Retinal pigment epithelial cell (primary cell): ENCODE data around the gene SNTN.
"Not testable (repeated sequence)": the region's sequence is repeated elsewhere in the genome, so short reads cannot be mapped to it uniquely, and the experiment has no call there.

ENCODE experiments used
- DNase-seq: peaks from one replicate; pipeline ENCODE4 v3.0.0-alpha.2; 2010; ENCODE audit warnings: low read depth
- H3K4me3 ChIP-seq: 2 replicates; pipeline ENCODE4 v1.5.1; 2011; ENCODE audit warnings: mild to moderate bottlenecking, low read length, control low read depth, moderate library complexity
- CTCF ChIP-seq: conservative IDR thresholded peaks from 2 replicates; pipeline ENCODE4 v1.5.1; 2011; ENCODE audit warnings: low read depth, low read length, control low read depth, inconsistent platforms

Gene SNTN

DNA sequence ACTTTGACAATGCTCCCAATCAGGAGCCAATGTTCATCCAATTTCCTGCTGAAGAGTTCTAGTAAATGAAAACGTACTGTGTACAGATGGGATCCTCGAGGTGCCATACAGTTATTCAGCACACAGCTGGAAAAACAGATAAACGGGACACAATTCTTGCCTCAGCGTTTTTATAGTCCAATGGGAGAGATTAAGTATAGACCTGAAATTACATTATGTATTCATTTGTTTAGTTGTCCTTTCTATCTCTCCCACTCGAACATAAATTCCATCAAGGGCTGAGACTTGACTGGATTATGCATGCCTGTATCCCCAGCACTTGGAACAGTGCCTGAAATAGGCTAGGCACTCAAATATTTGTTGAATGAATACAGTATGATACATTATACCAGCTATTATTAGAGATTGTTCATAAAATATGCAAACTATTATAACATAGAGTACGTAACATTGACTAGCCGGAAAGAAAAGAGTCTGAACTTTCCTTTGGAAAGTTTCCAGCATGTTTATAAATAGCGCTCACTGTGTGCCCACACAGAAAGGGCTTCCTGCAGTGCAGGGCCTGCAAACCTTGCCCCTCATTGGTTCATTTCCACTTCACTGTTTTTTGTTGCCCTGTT is 27.4 kb upstream of the SNTN start:
- TF ChIP-seq CTCF: no peak
- DNase-seq: peak; percentile 94
- no peak overlapping the region for H3K4me3 ChIP-seq

GRCh38 chr3:63631670-63632069 is 20.8 kb upstream of the SNTN start:
- TF ChIP-seq CTCF: no peak

DNA sequence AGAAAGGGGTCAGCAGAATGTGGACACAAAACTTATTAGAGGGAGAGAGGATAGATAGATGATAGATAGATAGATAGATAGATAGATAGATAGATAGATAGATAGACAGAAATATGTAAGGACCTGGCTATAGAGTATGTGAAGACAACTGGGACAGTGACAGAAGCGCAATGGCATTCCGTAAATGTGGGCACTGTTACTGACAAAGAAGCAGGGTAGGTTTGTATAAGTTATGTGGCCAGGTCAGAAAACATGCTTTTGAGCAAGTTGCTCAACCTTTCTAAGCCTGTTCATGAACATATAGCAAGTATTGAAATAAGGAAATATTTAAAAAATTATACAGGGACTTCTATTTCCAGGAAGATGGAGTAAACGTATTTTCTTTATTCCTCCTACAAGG is 17.3 kb upstream of the SNTN start:
- no peak for TF ChIP-seq CTCF
- DNase-seq: no peak

More at GRCh38 chr3:63631670-63632069, 20.8 kb upstream of the SNTN start:
- DNase-seq: no peak
- H3K4me3 ChIP-seq: no peak overlapping the region

DNA sequence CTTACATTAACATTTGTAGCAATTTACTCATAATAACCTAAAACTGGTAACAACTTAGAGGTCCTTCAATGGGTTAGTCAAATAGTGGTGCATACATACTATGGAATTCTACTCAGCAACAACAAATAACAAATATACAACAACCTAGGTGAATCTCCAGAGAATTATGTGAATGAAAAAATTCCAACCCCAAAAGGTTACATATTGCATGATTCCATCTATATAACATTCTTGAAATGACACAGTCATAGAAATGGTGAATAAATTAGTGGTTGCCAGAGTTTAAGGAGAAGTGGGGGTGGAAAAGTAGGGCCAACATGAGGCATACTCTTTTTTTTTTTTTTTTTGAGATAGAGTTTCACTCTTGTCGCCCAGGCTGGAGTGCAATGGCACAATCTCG is 12.7 kb upstream of the SNTN start:
- no peak for TF ChIP-seq CTCF
- no peak for DNase-seq
- no peak overlapping the region for H3K4me3 ChIP-seq

More for the DNA sequence above, 17.3 kb upstream of the SNTN start:
- H3K4me3 ChIP-seq: no peak overlapping the region

DNA sequence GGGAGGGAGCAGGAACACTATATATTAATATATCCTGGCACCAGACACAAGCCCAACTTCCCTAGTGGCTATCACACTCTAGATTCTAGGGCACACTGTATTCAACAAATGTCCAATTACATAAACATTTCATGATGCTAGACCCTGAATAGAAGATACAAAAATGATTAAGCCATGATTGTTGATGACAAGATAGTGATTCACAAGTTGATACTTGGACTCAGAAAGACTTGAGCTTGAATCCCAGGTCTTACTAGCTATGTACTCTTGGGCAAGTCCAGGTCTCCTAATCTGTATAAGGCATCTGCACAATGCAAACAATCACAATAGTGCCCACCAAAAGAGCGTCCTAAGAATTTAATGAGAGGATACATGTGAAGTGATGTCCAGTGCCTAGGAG is 10.0 kb upstream of the SNTN start:
- H3K4me3 ChIP-seq: no peak overlapping the region
- DNase-seq: no peak
- no peak for TF ChIP-seq CTCF

GRCh38 chr3:63644212-63644797 is 8.2 kb upstream of the SNTN start:
- H3K4me3 ChIP-seq: no peak overlapping the region
- no peak for TF ChIP-seq CTCF
- DNase-seq: no peak

- not testable (repeated sequence) for DNase-seq, H3K4me3 ChIP-seq
These were observed 7.3 kb upstream of the SNTN start for GRCh38 chr3:63644928-63645781.
